ENCODE results near the gene TEX264.

Gene TEX264

GRCh38 chr3:51698209-51698608 is 27.2 kb downstream of the TEX264 start:
- H3K4me3 ChIP-seq (ENCODE audit: low read length) = no peak overlapping the region
- no peak for TF ChIP-seq CTCF (conservative IDR thresholded peaks at IDR 0.05; ENCODE audit: low read length)
- no peak for DNase-seq (ENCODE audit: low read depth)

- DNase-seq (ENCODE audit: low read depth) = no peak
- TF ChIP-seq CTCF (conservative IDR thresholded peaks at IDR 0.05; ENCODE audit: low read length) = no peak
- H3K4me3 ChIP-seq (ENCODE audit: low read length) = no peak overlapping the region
Measured at GRCh38 chr3:51700403-51700802, 29.4 kb downstream of the TEX264 start.

GRCh38 chr3:51702156-51702555 is 31.1 kb downstream of the TEX264 start:
- H3K4me3 ChIP-seq (ENCODE audit: low read length) = no peak overlapping the region
- DNase-seq (ENCODE audit: low read depth) = no peak
- no peak for TF ChIP-seq CTCF (conservative IDR thresholded peaks at IDR 0.05; ENCODE audit: low read length)

- H3K4me3 ChIP-seq (ENCODE audit: low read length) = no peak overlapping the region
- no peak for DNase-seq (ENCODE audit: low read depth)
- TF ChIP-seq CTCF (conservative IDR thresholded peaks at IDR 0.05; ENCODE audit: low read length) = no peak
Measured at GRCh38 chr3:51703068-51703760, 32.2 kb downstream of the TEX264 start.

GRCh38 chr3:51703761-51704510 is 32.9 kb downstream of the TEX264 start:
- no peak overlapping the region for H3K4me3 ChIP-seq (ENCODE audit: low read length)
- TF ChIP-seq CTCF (conservative IDR thresholded peaks at IDR 0.05; ENCODE audit: low read length) = no peak
- DNase-seq (ENCODE audit: low read depth) = no peak

- DNase-seq (ENCODE audit: low read depth) = no peak
- TF ChIP-seq CTCF (conservative IDR thresholded peaks at IDR 0.05; ENCODE audit: low read length) = no peak
Measured at GRCh38 chr3:51704511-51704950, 33.5 kb downstream of the TEX264 start.

More at GRCh38 chr3:51704511-51704950, 33.5 kb downstream of the TEX264 start:
- H3K4me3 ChIP-seq (ENCODE audit: low read length) = no peak overlapping the region
